Bronchial smooth muscle cell (primary cell): ENCODE results near the gene GOLGA6L9. TPM values are rescaled to one million over a fixed set of nuclear protein-coding genes. Genes with fewer than 3 reads are reported as not detected.

Experiments
- total RNA-seq: library from RNA; depleted of rRNA; stranded (reverse); fragments of >200 nt; gene quantifications from 2 replicates; pipeline ENCODE4 v1.2.1, GENCODE V29; 2014

GOLGA6L9 gene, protein sequence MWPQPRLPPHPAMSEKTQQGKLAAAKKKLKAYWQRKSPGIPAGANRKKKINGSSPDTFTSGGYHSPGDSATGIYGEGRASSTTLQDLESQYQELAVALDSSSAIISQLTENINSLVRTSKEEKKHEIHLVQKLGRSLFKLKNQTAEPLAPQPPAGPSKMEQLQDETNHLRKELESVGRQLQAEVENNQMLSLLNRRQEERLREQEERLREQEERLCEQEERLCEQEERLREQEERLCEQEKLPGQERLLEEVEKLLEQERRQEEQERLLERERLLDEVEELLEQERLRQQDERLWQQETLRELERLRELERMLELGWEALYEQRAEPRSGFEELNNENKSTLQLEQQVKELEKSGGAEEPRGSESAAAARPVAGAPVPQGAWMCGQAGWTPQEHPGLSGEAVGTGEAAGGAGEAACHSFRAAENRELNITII
- 1.7 and 2.7 TPM in 2 replicates for total RNA-seq

GRCh38 chr15:82429693-82430092 lies at the start of gene GOLGA6L9:
TSS of gene GOLGA6L9 (plus strand) at chr15:82429816. CDS start at chr15:82430080, 264 bp downstream.

Other genes with a start within 250 kb of the GOLGA6L9 start
- 10.4 and 12.6 TPM in 2 replicates for gene EFL1, start 167.1 kb upstream of the GOLGA6L9 start, total RNA-seq
- 0.17 and 0.32 TPM in 2 replicates for gene SAXO2, start 167.0 kb upstream of the GOLGA6L9 start, total RNA-seq
- gene GOLGA6L10, start 80.3 kb upstream of the GOLGA6L9 start, total RNA-seq, result 0.86 and 1.1 TPM in 2 replicates
- gene RPS17, start 110.6 kb downstream of the GOLGA6L9 start, total RNA-seq, result 2,116 and 2,882 TPM in 2 replicates
- gene CPEB1, start 217.5 kb downstream of the GOLGA6L9 start, total RNA-seq, result 21.4 and 26.9 TPM in 2 replicates